T47D (cell line): ENCODE results near the gene KDM2B.

ENCODE experiments used
- DNase-seq, 2 experiments: peaks; one replicate each; pipeline versions ENCODE4 v3.0.0 to v3.0.0-alpha.2; 2011 to 2012; ENCODE audit warnings: low read depth in 1 of 2, low spot score in 1 of 2
- JUND ChIP-seq: IDR thresholded peaks from 2 replicates; pipeline ENCODE4 v1.6.1; 2012; ENCODE audit warnings: low read depth
- in situ Hi-C: cut with HindIII; loops from 2 replicates; pipeline ENCODE4 v1.10.0; 2016; ENCODE audit warnings: low sequenced_read_pairs, low pct_unique_long_range_greater_than_20kb

KDM2B gene

GRCh38 chr12:121464331-121464730 lies 116.5 kb downstream of the KDM2B start:
- in situ Hi-C loops, result no loop called here
- DNase-seq, result no peak
- no peak for TF ChIP-seq JUND

- DNase-seq, result no peak
- in situ Hi-C loops, result no loop called here
- no peak for TF ChIP-seq JUND
Measured at GRCh38 chr12:121461048-121461447, 119.8 kb downstream of the KDM2B start.

GRCh38 chr12:121456551-121456950 lies 124.3 kb downstream of the KDM2B start:
- DNase-seq, result no peak
- TF ChIP-seq JUND, result no peak
- in situ Hi-C loops, result no loop called here

GRCh38 chr12:121455766-121456420 lies 124.9 kb downstream of the KDM2B start:
- in situ Hi-C loops, result no loop called here
- TF ChIP-seq JUND, result no peak
- DNase-seq, result no peak

- in situ Hi-C loops, result no loop called here
- no peak for TF ChIP-seq JUND
- DNase-seq, result no peak
Measured at GRCh38 chr12:121454921-121455320, 125.9 kb downstream of the KDM2B start.

GRCh38 chr12:121453629-121454028 lies 127.2 kb downstream of the KDM2B start:
- no peak for TF ChIP-seq JUND
- no peak for DNase-seq
- in situ Hi-C loops, result no loop called here

GRCh38 chr12:121452985-121453360 lies 127.8 kb downstream of the KDM2B start:
- no peak for TF ChIP-seq JUND
- no peak for DNase-seq
- in situ Hi-C loops, result no loop called here

GRCh38 chr12:121452340-121452984 lies 128.4 kb downstream of the KDM2B start:
- TF ChIP-seq JUND, result no peak
- in situ Hi-C loops, result no loop called here
- peak; percentile 82 to 94 for DNase-seq

GRCh38 chr12:121451961-121452339 lies 128.9 kb downstream of the KDM2B start:
- TF ChIP-seq JUND, result no peak
- DNase-seq, result no peak
- in situ Hi-C loops, result no loop called here

- DNase-seq, result no peak
- in situ Hi-C loops, result no loop called here
- TF ChIP-seq JUND, result no peak
Measured at GRCh38 chr12:121448771-121449315, 132.0 kb downstream of the KDM2B start.

- in situ Hi-C loops, result no loop called here
- TF ChIP-seq JUND, result no peak
- no peak for DNase-seq
Measured at GRCh38 chr12:121446750-121447149, 134.1 kb downstream of the KDM2B start.

GRCh38 chr12:121444842-121445202 lies 136.0 kb downstream of the KDM2B start:
- DNase-seq, result no peak
- no peak for TF ChIP-seq JUND
- in situ Hi-C loops, result no loop called here

- in situ Hi-C loops, result no loop called here
- TF ChIP-seq JUND, result no peak
- no peak for DNase-seq
Measured at GRCh38 chr12:121443911-121444841, 136.6 kb downstream of the KDM2B start.
